Nucleus accumbens (tissue), 56 donors: ENCODE results near the gene RORB.
A peak's percentile ranks its signal among the peaks of the same experiment; 100 is the strongest.
"Not testable (repeated sequence)": the region's sequence is repeated elsewhere in the genome, so short reads cannot be mapped to it uniquely, and the experiment has no call there.

Experiments
- DNase-seq, 56 donors: peaks; one replicate each; lab custom pipeline; 2025; lab: John Stamatoyannopoulos, UW

The RORB gene

DNA sequence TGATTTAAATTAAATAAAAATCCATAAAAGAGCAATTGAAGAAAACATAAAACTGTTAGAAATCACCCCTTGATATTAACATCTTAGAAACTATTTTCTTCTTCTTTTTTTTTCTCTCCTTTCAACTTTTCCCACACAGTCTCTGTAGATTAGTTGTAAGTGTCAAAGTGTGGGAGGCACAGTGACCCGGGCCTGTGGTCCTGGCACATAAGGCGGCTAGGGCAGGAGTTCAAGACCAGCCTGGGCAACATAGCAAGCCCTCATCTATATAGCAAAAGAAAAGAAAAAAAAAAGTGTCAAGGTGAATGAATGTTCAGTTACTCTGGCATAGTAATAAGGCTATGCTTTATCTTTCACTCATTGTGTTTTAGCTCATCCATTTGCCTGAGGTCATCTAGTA lies 14.2 kb downstream of the RORB start:
- no peak for DNase-seq

DNA sequence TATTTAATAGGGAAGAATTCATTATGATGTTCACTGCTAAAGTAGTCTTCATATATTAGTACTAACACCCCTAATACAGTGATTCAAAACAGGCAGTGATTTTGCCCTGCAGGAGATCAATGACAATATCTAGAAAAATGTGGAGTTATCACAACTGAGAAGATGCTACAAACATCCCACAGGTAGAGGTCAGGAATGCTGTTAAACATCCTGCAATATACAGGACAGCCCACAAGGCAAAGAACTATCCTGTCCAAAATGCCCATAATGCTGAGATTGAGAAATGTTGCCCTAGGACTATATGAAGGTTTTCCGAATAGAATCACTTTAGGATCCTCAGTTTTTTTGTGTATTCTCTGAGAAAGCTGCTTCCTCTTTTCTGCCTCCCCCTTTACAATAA lies 15.3 kb downstream of the RORB start:
- DNase-seq, result no peak

DNA sequence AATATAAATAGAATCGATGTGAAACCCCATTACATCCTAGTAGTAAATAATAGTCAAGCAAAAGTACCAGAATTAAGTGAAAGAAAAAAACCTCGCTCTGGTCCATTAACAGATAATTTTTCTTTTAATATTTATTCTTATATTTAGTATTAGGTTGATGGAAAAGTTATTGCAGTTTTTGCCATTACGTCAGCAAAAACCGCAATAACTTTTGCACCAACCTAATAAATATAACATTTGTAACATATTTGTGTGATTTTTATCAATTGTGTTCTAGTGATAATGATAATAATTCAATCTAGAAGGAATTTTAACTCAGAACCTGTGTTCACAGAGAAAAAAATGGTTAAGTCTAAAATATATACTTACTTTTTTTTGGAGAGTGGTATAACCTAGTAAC lies 16.1 kb downstream of the RORB start:
- no peak for DNase-seq

GRCh38 chr9:74517188-74517587 lies 20.1 kb downstream of the RORB start:
- DNase-seq, result no peak

DNA sequence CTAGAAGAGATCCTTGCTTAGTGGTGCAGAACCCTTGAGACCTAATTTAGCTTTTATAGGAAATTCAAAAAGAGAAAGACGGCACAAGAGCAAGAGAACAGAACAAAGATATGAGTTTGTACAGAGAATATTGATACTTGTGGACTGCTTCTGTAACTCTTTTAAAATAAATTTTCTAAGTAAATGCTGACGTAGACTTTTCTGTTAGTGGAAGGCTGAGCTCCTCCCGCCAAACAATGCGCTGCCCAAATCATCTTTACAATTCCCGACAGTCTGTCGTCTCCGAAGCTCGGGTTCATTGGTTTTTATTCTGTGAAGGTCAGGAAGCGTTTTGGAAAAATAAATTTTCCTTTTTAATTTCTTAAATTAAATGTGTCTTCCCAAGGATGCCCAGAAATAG lies 22.3 kb downstream of the RORB start:
- no peak for DNase-seq

DNA sequence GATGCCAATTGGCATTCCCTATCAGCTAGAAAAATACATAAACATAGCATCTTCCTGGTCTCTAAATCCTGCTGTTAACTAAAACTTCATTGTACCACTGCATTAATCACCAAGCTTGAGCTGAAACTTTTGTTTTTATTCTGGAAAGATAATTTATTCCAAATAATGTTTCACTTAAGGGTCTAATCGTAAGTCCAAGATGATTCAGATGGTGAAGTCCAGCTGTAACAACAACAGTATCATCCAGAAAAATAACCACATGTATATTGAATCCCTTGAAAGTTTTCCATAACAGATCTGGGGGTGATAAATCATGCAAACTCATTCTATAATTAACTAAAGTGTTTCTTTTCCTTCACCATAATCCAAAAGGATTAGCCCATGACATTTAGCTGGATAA lies 23.9 kb downstream of the RORB start:
- no peak for DNase-seq

- no peak for DNase-seq
Measured at GRCh38 chr9:74524289-74524688, 27.2 kb downstream of the RORB start.

- no peak for DNase-seq
Measured at GRCh38 chr9:74526215-74526614, 29.1 kb downstream of the RORB start.

- no peak for DNase-seq
Measured at GRCh38 chr9:74527718-74528117, 30.6 kb downstream of the RORB start.

GRCh38 chr9:74528207-74528606 lies 31.1 kb downstream of the RORB start:
- no peak for DNase-seq

DNA sequence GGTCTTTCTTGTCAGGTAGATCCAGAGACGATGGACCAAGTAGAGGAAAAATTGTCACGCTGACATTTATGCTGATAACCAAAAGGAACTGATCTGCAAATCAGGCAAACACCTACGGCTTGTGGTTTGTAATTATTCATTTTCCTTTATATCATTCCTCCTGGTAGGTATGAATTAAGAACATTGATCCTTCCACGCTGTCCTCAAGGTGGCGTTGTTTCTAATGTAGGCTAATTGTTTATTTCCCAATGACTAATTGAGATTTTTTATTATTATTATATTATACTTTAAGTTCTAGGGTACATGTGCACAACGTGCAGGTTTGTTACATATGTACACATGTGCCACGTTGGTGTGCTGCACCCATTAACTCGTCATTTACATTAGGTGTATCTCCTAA lies 33.3 kb downstream of the RORB start:
- not testable (repeated sequence) for DNase-seq

GRCh38 chr9:74533253-74533652 lies 36.1 kb downstream of the RORB start:
- no peak for DNase-seq

DNA sequence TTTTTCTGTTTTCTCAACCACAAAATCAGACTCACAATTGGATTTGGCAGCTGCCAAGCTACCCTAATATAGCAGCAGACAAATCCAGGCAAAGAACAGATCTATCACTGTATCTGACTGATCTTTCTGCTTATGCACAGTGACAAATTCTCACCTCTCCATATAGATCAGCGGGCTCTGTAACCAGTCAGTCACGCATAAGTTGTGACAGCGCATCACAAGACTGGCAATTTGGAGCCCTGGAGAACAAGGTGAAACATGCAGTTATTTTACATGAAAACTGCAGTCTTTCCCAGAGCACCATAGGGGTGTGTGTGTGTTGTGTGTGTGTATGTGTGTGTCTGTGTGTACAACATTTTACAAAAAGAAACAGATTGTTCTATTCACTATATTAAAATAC lies 37.7 kb downstream of the RORB start:
- DNase-seq, result no peak

DNA sequence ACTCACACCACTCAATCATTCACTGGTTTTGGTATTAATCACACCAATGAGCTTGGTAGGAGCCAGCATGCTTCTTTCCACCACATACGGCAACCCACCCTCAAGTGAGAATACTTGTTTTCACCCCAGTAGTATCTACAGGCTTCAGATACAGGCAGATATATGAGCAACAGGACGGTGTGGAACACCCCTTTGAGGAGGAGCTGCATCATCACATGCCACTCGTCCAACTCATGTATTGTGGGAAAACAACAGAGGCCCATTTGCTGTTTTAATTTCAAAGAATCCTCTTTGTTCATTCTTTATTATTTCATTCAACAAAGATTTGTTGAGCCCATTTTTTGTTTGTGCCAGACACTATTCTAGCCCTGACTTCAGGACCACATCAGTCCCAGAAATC lies 46.0 kb downstream of the RORB start:
- peak in 13 of 56 donors; percentile 0 to 37 (median 15) for DNase-seq

DNA sequence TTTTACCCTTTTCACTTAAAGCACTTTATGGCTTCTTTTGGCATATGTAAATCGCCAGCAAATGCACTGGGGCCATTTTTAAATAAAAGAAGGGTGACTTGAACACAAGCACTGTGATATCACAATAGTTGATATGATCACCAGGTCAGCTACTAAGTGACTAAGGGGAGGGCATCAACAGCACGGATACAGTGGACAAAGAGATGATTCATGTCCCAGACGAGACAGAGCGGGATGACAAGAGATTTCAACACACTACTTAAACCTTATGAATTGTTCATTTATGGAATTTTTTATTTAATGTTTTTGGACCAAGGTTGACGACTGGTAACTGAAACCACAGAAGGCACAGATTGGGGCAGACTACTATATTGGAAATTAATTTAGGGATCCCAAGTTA lies 54.1 kb downstream of the RORB start:
- peak in 1 of 56 donors; percentile 55 for DNase-seq

DNA sequence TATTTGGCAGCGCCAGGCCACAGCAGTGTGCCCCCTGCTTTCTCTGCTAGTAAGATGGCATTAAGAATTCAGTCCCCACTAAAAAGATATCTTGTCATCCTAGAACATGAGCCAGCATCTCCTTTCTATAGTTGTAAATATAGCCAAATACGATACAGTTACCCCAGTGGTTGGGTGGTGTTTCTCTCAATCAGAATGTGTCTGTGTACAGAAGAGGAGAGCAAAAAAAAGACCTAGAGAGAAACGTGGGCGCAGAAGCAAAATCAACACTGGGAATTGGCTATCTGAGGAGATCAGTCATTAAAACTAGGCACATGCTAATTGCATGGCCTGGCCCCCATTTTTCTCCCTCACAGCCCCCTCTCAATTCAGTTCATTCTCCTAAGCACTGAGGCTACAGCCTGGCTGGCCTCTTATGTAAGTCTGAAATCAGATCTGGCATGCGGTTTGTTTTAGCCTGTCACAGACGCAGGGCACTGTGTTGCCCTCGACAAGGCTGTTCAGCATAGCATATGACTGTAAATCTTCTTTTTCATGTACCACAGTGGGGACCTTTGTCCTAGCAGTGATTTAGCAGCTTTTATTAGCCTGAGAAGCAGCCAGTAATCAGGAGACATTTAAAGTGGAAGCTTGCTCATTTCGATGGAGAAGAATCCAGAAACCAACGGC lies 57.8 kb downstream of the RORB start:
- peak in 28 of 56 donors; percentile 6 to 56 (median 19) for DNase-seq

- DNase-seq, result no peak
Measured at GRCh38 chr9:74555565-74555964, 58.4 kb downstream of the RORB start.

- DNase-seq, result no peak
Measured at GRCh38 chr9:74556685-74557084, 59.5 kb downstream of the RORB start.

- no peak for DNase-seq
Measured at GRCh38 chr9:74557571-74557970, 60.4 kb downstream of the RORB start.

DNA sequence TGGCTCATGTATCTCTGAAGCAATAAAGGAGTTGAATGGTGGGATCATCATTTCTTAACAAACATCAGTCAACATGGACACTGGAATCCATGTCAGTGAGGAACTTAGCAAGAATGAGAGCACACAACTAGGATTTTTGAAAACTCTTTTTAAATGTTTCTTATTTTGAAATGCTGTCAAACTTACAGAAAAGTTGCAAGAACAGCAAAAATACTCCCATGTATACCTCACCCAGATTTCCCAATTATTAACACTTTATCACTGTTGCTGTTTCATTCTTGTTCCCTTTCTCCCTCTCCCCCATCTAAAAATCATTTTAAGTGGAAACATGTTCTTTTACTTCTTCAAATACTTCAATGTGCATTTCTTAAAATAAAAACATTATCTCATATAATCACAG lies 65.5 kb downstream of the RORB start:
- DNase-seq, result no peak

GRCh38 chr9:74570879-74571512 lies 73.9 kb downstream of the RORB start:
- peak in 8 of 56 donors; percentile 3 to 51 (median 4) for DNase-seq

DNA sequence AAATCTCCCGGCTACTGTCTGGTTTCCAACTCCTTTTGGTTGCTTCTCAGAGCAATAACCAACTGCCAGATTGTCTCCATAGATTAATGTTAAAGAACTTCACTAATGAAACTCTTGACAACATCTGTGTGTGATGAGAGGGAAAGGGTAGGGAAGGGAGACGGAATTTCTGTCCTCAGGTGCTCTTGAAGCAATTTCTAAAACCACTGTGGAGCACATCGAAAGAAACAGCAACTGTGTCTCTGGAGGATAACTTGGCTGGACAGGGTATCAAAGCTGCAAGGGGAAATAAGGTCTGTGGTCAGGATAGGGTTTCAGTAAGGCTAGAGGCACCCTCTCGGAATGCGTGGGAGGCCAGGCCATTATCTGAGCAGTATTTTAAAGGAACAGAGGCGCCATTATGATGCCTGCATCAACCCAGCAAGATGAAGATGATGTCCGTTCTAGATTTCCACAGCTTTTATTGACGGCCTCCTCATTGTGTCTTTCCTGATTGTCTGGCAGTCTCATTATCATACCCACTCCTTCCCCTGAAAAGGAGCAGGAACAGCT lies 76.6 kb downstream of the RORB start:
- no peak for DNase-seq
